Mucosa of descending colon (tissue), 3 donors: Measurements from ENCODE around the gene ITGB2. TPM values are rescaled to one million over a fixed set of nuclear protein-coding genes. Genes with fewer than 3 reads are reported as not detected.

Source experiments
- ATAC-seq: fragments of 200-7000 bp; cut with Tn5 transposase; one replicate; pipeline ENCODE4 v1.9.1; 2020; ENCODE audit warnings: mild to moderate bottlenecking, moderate library complexity
- DNase-seq, 3 donors: peaks; one replicate each; pipeline ENCODE4 v3.0.0-alpha.2; 2020
- H3K36me3 ChIP-seq: fragments of 200-600 bp; one replicate; pipeline ENCODE4 v1.8.0; 2021; ENCODE audit warnings: low read depth, mild to moderate bottlenecking
- H3K4me1 ChIP-seq: fragments of 200-600 bp; one replicate; pipeline ENCODE4 v1.8.0; 2021; ENCODE audit warnings: low read depth, mild to moderate bottlenecking
- H3K4me3 ChIP-seq: fragments of 200-600 bp; one replicate; pipeline ENCODE4 v1.8.0; 2021; ENCODE audit warnings: mild to moderate bottlenecking
- H3K9me3 ChIP-seq: fragments of 200-600 bp; one replicate; pipeline ENCODE4 v1.8.0; 2021; ENCODE audit warnings: mild to moderate bottlenecking
- CTCF ChIP-seq: fragments of 200-600 bp; IDR thresholded peaks from one replicate; pipeline ENCODE4 v1.8.0; 2022; ENCODE audit warnings: antibody characterized with exemption, mild to moderate bottlenecking
- intact Hi-C, 2 donors: fragments of 100-400 bp; cut with DNase I in 1 of 2; cut with micrococcal nuclease in 1 of 2; formaldehyde crosslinking; loops; one replicate each; pipeline versions ENCODE4 v1.11.0 to v1.11.1; 2022; cut with DNase I, micrococcal nuclease
- total RNA-seq, 3 donors: library from RNA; stranded (reverse); fragmentation: NEBNext Ultra II Directional in 2 of 3; extraction: Animal tissue kit (Norgen Biotek cat#: 25700) in 2 of 3; gene quantifications; one replicate each; pipeline versions ENCODE4 v1.2.1 to v1.2.4, GENCODE V29; 2021 to 2023
- donor health status: DM: no; HTN: no; CAD: no; lungs with moderate emphysema.
- donor health status: DM: no; HTN: no; CAD: no.
- donor health status: DM: no; HTN: yes; CAD: no.

Gene ITGB2
- total RNA-seq, 3 donors from 2014 or later, result 10.8 to 52.3 (median 51.1) TPM

GRCh38 chr21:44940116-44940631, 19.5 kb upstream of the ITGB2 start:
- H3K4me1 ChIP-seq, result peaks cover 27% of the 10 kb centered on the region
- peak overlapping the region; percentile 93 for H3K4me3 ChIP-seq
- peak; percentile 52 for ATAC-seq
- no peaks in the 10 kb centered on the region for H3K36me3 ChIP-seq
- TF ChIP-seq CTCF, result no peak
- no peaks in the 10 kb centered on the region for H3K9me3 ChIP-seq
- DNase-seq, result peak in 1 of 3 donors; percentile 60
- intact Hi-C loops, result no loop called here

GRCh38 chr21:44939532-44940115, 18.9 kb upstream of the ITGB2 start, which contains the start of gene SLX9:
Gene SLX9, plus strand, starts transcription at chr21:44940029. Its CDS starts 29 bp downstream, at chr21:44940058.
- TF ChIP-seq CTCF, result no peak
- intact Hi-C loops, result no loop called here
- DNase-seq (peak; percentile 80 to 89 (median 88)), ATAC-seq (peak; percentile 95)
- Histone ChIP-seq H3K9me3 (no peaks in the 10 kb centered on the region), H3K36me3 (no peaks in the 10 kb centered on the region), H3K4me3 (peak within 1 kb of the TSS; percentile 93), H3K4me1 (peaks cover 27% of the 10 kb centered on the region)

GRCh38 chr21:44938772-44939531, 18.3 kb upstream of the ITGB2 start:
- ATAC-seq (no peak), DNase-seq (peak in 1 of 3 donors; percentile 25)
- H3K9me3 ChIP-seq, result no peaks in the 10 kb centered on the region
- no peaks in the 10 kb centered on the region for H3K36me3 ChIP-seq
- H3K4me1 ChIP-seq, result peaks cover 27% of the 10 kb centered on the region
- no peak for TF ChIP-seq CTCF
- intact Hi-C loops, result no loop called here
- H3K4me3 ChIP-seq, result peak overlapping the region; percentile 93

DNA sequence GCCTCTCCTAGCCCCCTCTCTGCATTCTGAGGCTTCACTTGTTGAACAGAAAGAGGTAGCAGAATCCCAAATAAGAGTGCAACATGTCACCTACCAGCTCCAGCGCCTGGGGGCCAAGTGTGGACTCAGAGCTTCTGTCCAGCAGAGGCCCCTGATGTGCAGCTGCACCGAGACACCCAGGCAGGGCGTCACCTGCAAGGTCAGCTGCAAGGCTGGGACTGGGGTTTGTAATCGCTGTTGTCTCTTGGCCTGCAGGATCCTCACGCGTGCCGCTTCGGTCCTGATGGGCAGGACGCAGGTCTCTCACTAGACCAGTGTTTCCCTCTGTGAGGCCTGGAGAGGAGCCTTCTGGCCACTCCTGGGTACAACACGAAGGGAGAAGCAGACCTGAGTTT, 14.8 kb upstream of the ITGB2 start:
- ATAC-seq (no peak), DNase-seq (no peak)
- no peaks in the 10 kb centered on the region for H3K36me3 ChIP-seq
- TF ChIP-seq CTCF, result no peak
- H3K4me1 ChIP-seq, result peaks cover 14% of the 10 kb centered on the region
- no peaks in the 10 kb centered on the region for H3K9me3 ChIP-seq
- H3K4me3 ChIP-seq, result no peak overlapping the region
- intact Hi-C loops, result no loop called here

- Histone ChIP-seq H3K9me3 (no peaks in the 10 kb centered on the region), H3K36me3 (no peaks in the 10 kb centered on the region), H3K4me1 (peaks cover 14% of the 10 kb centered on the region), H3K4me3 (no peak overlapping the region)
- no peak for TF ChIP-seq CTCF
- ATAC-seq (no peak), DNase-seq (no peak)
- intact Hi-C loops, result loop anchor here in 1 of 2 donors (5.0 kb wide), 1 partner anchor 43 kb away; no protein-coding TSS in a partner anchor
Observed at GRCh38 chr21:44934797-44935532, 14.3 kb upstream of the ITGB2 start.
